Adrenal gland (tissue), 5 donors: ENCODE measurements around the gene EML2.

Experiments
- CTCF ChIP-seq, 6 experiments: fragments of 450-650 bp in 4 of 6; fragments of 200-600 bp in 2 of 6; sonication (generic) in 1 of 6; IDR thresholded peaks; 1 replicate in 5 of 6; 2 replicates in 1 of 6; pipeline versions ENCODE4 v1.5.1 to v1.8.0; 2016 to 2021; ENCODE audit warnings: antibody characterized with exemption in 6 of 6, mild to moderate bottlenecking in 2 of 6, moderate library complexity in 1 of 6
- POLR2A ChIP-seq, 2 donors: fragments of 450-650 bp; IDR thresholded peaks; one replicate each; pipeline ENCODE4 v1.6.1; 2017; ENCODE audit warnings: antibody characterized with exemption in 2 of 2, mild to moderate bottlenecking in 2 of 2, moderate library complexity in 1 of 2
- donor health status: DM: no; HTN: no; CAD: no.

- TF ChIP-seq POLR2A (IDR thresholded peaks at IDR 0.05) (no peak), CTCF (IDR thresholded peaks at IDR 0.05) (no peak)
These were observed 15.9 kb upstream of the EML2 start for GRCh38 chr19:45655073-45655472.
